HFFc6 (cell line): Measurements from ENCODE around the gene SPEF2. TPM values are rescaled to one million over a fixed set of nuclear protein-coding genes. Genes with fewer than 3 reads are reported as not detected.
"Not testable (repeated sequence)": the region's sequence is repeated elsewhere in the genome, so short reads cannot be mapped to it uniquely, and the experiment has no call there.

Experiments
- DNase-seq: peaks from one replicate; pipeline ENCODE4 v3.0.0-alpha.2; 2018
- H3K27ac Mint-ChIP-seq: 2 replicates; pipeline ENCODE4 v1.8.0; 2020; ENCODE audit warnings: mild to moderate bottlenecking, mixed read lengths
- H3K27me3 Mint-ChIP-seq: 2 replicates; pipeline ENCODE4 v1.8.0; 2021; ENCODE audit warnings: mild to moderate bottlenecking, moderate library complexity, mixed read lengths; ENCODE audit not compliant: insufficient read depth
- H3K36me3 Mint-ChIP-seq: 2 replicates; pipeline ENCODE4 v1.8.0; 2021; ENCODE audit warnings: low read depth, mixed read lengths
- H3K4me1 Mint-ChIP-seq: 2 replicates; pipeline ENCODE4 v1.8.0; 2020; ENCODE audit warnings: low read depth, mixed read lengths
- H3K4me3 Mint-ChIP-seq: 2 replicates; pipeline ENCODE4 v1.8.0; 2020; ENCODE audit warnings: mild to moderate bottlenecking, moderate library complexity, mixed read lengths
- H3K9me3 Mint-ChIP-seq: 2 replicates; pipeline ENCODE4 v1.8.0; 2020; ENCODE audit warnings: mild to moderate bottlenecking, mixed read lengths
- total RNA-seq, 6 experiments: library from RNA; stranded (reverse); fragmentation: NEBNext Ultra II Directional; extraction: Animal tissue kit (Norgen Biotek cat#: 25700); gene quantifications; 2 replicates in 1 of 6; 3 replicates in 5 of 6; pipeline ENCODE4 v1.2.3, GENCODE V29; 2021
- TF ChIP-seq, protein P1 (sequence below): fragments of 200-600 bp; sonication (generic); IDR thresholded peaks from 2 replicates; pipeline ENCODE4 v1.5.0; 2021; ENCODE audit warnings: antibody characterized with exemption, mild to moderate bottlenecking

The SPEF2 gene
- total RNA-seq, 6 experiments from 2014 or later = 1.5 to 4.0 (median 2.3) TPM

DNA sequence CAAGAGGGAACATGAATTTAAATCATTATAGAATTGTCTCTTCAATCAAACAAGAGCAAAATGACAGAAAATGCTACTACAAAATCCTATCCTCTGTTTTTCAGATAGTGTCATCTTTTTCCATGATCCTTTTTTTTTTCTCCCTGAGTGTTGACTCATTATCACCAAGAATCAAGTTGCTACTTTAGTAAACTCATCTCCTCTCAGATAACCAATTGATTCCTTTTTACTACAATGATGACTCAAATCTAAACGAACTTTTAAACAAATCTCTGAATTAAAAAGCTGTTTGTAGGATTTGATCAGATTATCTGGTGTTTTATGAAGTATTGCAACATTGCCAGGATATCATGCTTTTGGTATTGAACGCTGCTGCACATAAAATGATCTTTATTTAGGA, 215.1 kb downstream of the SPEF2 start:
- no peaks in the 10 kb centered on the region for H3K36me3 Mint-ChIP-seq
- no peak for DNase-seq
- H3K27ac Mint-ChIP-seq = no peak overlapping the region
- TF ChIP-seq, protein P1, sequence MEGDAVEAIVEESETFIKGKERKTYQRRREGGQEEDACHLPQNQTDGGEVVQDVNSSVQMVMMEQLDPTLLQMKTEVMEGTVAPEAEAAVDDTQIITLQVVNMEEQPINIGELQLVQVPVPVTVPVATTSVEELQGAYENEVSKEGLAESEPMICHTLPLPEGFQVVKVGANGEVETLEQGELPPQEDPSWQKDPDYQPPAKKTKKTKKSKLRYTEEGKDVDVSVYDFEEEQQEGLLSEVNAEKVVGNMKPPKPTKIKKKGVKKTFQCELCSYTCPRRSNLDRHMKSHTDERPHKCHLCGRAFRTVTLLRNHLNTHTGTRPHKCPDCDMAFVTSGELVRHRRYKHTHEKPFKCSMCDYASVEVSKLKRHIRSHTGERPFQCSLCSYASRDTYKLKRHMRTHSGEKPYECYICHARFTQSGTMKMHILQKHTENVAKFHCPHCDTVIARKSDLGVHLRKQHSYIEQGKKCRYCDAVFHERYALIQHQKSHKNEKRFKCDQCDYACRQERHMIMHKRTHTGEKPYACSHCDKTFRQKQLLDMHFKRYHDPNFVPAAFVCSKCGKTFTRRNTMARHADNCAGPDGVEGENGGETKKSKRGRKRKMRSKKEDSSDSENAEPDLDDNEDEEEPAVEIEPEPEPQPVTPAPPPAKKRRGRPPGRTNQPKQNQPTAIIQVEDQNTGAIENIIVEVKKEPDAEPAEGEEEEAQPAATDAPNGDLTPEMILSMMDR = no peak
- peaks cover 9% of the 10 kb centered on the region for H3K4me1 Mint-ChIP-seq
- H3K9me3 Mint-ChIP-seq = no peaks in the 10 kb centered on the region
- H3K27me3 Mint-ChIP-seq = no peaks in the 10 kb centered on the region; the same call in 1 of the 2 replicates
- no peak overlapping the region for H3K4me3 Mint-ChIP-seq

GRCh38 chr5:35833224-35833623, 215.6 kb downstream of the SPEF2 start:
- Mint-ChIP-seq H3K27me3 (no peaks in the 10 kb centered on the region; the same call in 1 of the 2 replicates), H3K4me1 (peaks cover 11% of the 10 kb centered on the region), H3K36me3 (no peaks in the 10 kb centered on the region), H3K27ac (no peak overlapping the region; the same call in 1 of the 2 replicates), H3K9me3 (no peaks in the 10 kb centered on the region), H3K4me3 (no peak overlapping the region)
- TF ChIP-seq, protein P1 = no peak
- no peak for DNase-seq

DNA sequence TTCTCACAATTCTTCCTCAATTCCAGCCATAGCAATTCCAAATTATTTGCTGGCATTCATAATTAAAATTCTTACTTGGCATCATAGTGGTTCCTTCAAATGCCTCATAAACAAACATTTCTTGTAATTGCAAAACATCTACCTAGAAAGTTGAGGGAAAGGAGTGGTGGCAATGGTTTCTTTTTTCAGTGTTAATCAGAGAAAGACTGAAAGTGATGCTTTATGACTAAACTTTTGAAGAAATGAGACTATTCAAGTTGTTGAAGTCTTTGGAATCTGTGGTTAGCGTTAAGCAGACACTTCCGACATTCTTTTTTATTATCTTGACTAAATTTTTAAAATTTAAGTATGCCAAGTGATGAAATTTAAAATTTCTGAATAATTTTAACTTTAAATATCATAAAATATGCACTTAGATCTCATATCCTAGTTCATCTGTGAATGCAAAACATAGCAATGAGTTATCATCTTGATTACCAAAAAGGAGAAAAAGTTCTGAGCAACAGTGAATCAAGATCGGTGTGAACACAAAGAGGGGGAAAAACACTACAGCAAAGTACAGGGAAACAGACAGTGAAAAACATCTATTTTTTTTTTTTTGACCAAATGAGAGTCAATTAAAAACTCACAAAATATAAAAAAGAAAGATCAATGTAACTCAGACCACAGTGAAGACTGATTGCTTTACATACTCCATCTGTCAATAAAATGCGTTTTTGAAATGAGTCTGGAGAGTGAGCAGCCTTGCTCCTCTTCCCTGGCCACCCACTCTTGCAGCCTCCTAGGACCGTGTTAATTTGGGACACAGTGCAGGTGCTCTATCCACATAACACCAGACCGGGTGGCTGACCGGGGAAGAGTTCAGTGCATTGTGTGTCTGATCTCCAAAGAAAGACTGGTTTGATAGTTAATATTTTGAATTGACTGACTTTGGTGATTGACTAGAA, 218.4 kb downstream of the SPEF2 start:
- H3K4me1 Mint-ChIP-seq = peaks cover 17% of the 10 kb centered on the region
- H3K4me3 Mint-ChIP-seq = no peak overlapping the region
- TF ChIP-seq, protein P1 = no peak
- no peaks in the 10 kb centered on the region for H3K9me3 Mint-ChIP-seq
- no peaks in the 10 kb centered on the region; the same call in 1 of the 2 replicates for H3K27me3 Mint-ChIP-seq
- H3K36me3 Mint-ChIP-seq = no peaks in the 10 kb centered on the region
- no peak overlapping the region for H3K27ac Mint-ChIP-seq
- no peak for DNase-seq

- H3K27me3 Mint-ChIP-seq = no peaks in the 10 kb centered on the region
- H3K4me3 Mint-ChIP-seq = no peak overlapping the region
- TF ChIP-seq, protein P1 = no peak
- peaks cover 7% of the 10 kb centered on the region for H3K9me3 Mint-ChIP-seq
- peaks cover 5% of the 10 kb centered on the region; the same call in 1 of the 2 replicates for H3K36me3 Mint-ChIP-seq
- no peak for DNase-seq
- peaks cover 9% of the 10 kb centered on the region for H3K4me1 Mint-ChIP-seq
- no peak overlapping the region for H3K27ac Mint-ChIP-seq
Observed at GRCh38 chr5:35838370-35839042, 220.8 kb downstream of the SPEF2 start.

- Mint-ChIP-seq H3K36me3 (peaks cover 36% of the 10 kb centered on the region), H3K9me3 (peaks cover 36% of the 10 kb centered on the region), H3K4me3 (no peak overlapping the region), H3K27ac (no peak overlapping the region), H3K4me1 (peaks cover 9% of the 10 kb centered on the region), H3K27me3 (no peaks in the 10 kb centered on the region; the same call in 1 of the 2 replicates)
- TF ChIP-seq, protein P1 = no peak
- no peak for DNase-seq
Observed at GRCh38 chr5:35842856-35843255, 225.2 kb downstream of the SPEF2 start.

DNA sequence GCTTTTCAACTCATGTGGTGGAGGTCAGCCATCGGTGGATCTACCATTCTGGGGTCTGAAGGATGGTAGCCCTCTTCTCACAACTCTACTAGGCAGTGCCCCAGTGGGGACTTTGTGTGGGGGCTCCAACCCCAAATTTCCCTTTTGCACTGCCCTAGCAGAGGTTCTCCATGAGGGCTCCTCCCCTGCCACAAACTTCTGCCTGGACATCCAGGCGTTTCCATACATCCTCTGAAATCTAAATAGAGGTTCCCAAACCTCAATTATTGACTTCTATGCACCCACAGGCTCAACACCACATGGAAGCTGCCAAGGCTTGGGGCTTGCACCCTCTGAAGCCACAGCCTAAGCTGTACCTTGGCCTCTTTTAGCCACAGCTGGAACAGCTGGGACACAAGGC, 227.8 kb downstream of the SPEF2 start:
- not testable (repeated sequence) for H3K4me3 Mint-ChIP-seq, H3K27me3 Mint-ChIP-seq, DNase-seq, H3K27ac Mint-ChIP-seq, H3K4me1 Mint-ChIP-seq
- peaks cover 36% of the 10 kb centered on the region for H3K9me3 Mint-ChIP-seq
- peaks cover 36% of the 10 kb centered on the region for H3K36me3 Mint-ChIP-seq
